SK-N-SH (cell line): ENCODE data around the gene CREB5.

ENCODE experiments used
- CTCF ChIP-seq: fragments of 200-600 bp; sonication (generic); IDR thresholded peaks from 2 replicates; pipeline ENCODE4 v1.6.1; 2017; ENCODE audit warnings: antibody characterized with exemption, mild to moderate bottlenecking, moderate library complexity
- EZH2phosphoT487 ChIP-seq: fragments of 200-600 bp; sonication (generic); IDR thresholded peaks from 2 replicates; pipeline ENCODE4 v1.6.1; 2017; ENCODE audit warnings: low read depth, mixed run types, mild to moderate bottlenecking, antibody characterized with exemption, moderate library complexity, borderline replicate concordance
- FOXJ3 ChIP-seq: sonication (generic); formaldehyde crosslinking; IDR thresholded peaks from 2 replicates; pipeline ENCODE4 v1.5.1; 2020; ENCODE audit warnings: mild to moderate bottlenecking, missing genetic modification reagents
- POLR2AphosphoS5 ChIP-seq: IDR thresholded peaks from 2 replicates; pipeline ENCODE4 v1.6.1; 2012; ENCODE audit warnings: low read depth, low read length
- RCOR1 ChIP-seq: fragments of 150-350 bp; IDR thresholded peaks from 2 replicates; pipeline ENCODE4 v1.6.1; 2017; ENCODE audit warnings: antibody characterized with exemption, low read length
- REST ChIP-seq: IDR thresholded peaks from 2 replicates; pipeline ENCODE4 v1.6.1; 2012; ENCODE audit warnings: mild to moderate bottlenecking, low read depth, low read length, moderate library complexity
- RXRA ChIP-seq: IDR thresholded peaks from 2 replicates; pipeline ENCODE4 v1.4.0; 2012; ENCODE audit warnings: low read depth, mild to moderate bottlenecking, borderline replicate concordance
- TAF1 ChIP-seq: IDR thresholded peaks from 2 replicates; pipeline ENCODE4 v1.6.1; 2012; ENCODE audit warnings: low read depth, mild to moderate bottlenecking, low read length, moderate library complexity, borderline replicate concordance
- USF1 ChIP-seq: IDR thresholded peaks from 2 replicates; pipeline ENCODE4 v1.4.0; 2012; ENCODE audit warnings: low read depth, borderline replicate concordance
- YY1 ChIP-seq: IDR thresholded peaks from 2 replicates; pipeline ENCODE4 v1.4.0; 2012; ENCODE audit warnings: low read depth, mild to moderate bottlenecking

- TF ChIP-seq YY1 (no peak), CTCF (peak; percentile 47), FOXJ3 (CRISPR knock-in tag) (no peak), POLR2AphosphoS5 (no peak), REST (no peak), TAF1 (no peak), USF1 (no peak), EZH2phosphoT487 (no peak), RCOR1 (no peak), RXRA (no peak)
Measured at GRCh38 chr7:28615091-28615490, 202.8 kb downstream of the CREB5 start.
